HG03097 (cell line): ENCODE results near the gene RIT1.
"Not testable (repeated sequence)": the region's sequence is repeated elsewhere in the genome, so short reads cannot be mapped to it uniquely, and the experiment has no call there.

ENCODE experiments used
- ATAC-seq: cut with Tn5 transposase; IDR thresholded peaks from one replicate; pipeline ENCODE4 v1.9.1; 2021; ENCODE audit not compliant: unreplicated experiment, low FRiP score

RIT1 gene

GRCh38 chr1:155934097-155934935 is 23.2 kb upstream of the RIT1 start, which contains the start of gene KHDC4:
Gene KHDC4 (minus strand): TSS chr1:155934413. CDS start chr1:155934373, 40 bp downstream.
- ATAC-seq, result peak; percentile 90

GRCh38 chr1:155933591-155934096 is 22.5 kb upstream of the RIT1 start:
- ATAC-seq, result no peak

- ATAC-seq, result no peak
These were observed 21.3 kb upstream of the RIT1 start for GRCh38 chr1:155932487-155932886.

- no peak for ATAC-seq
These were observed 20.9 kb upstream of the RIT1 start for GRCh38 chr1:155932081-155932480.

GRCh38 chr1:155931332-155932038 is 20.3 kb upstream of the RIT1 start:
- no peak for ATAC-seq

GRCh38 chr1:155930725-155931124 is 19.6 kb upstream of the RIT1 start:
- not testable (repeated sequence) for ATAC-seq

GRCh38 chr1:155929057-155929456 is 17.9 kb upstream of the RIT1 start:
- ATAC-seq, result no peak

- no peak for ATAC-seq
These were observed 14.4 kb upstream of the RIT1 start for GRCh38 chr1:155925506-155925905.

- no peak for ATAC-seq
These were observed 9.6 kb upstream of the RIT1 start for GRCh38 chr1:155920717-155921116.

GRCh38 chr1:155919801-155920200 is 8.7 kb upstream of the RIT1 start:
- no peak for ATAC-seq

GRCh38 chr1:155918660-155919059 is 7.5 kb upstream of the RIT1 start:
- ATAC-seq, result no peak

- ATAC-seq, result no peak
These were observed 3.0 kb upstream of the RIT1 start for GRCh38 chr1:155913969-155914757.

- ATAC-seq, result no peak
These were observed 947 bp upstream of the RIT1 start for GRCh38 chr1:155912056-155912536.

- ATAC-seq, result no peak
These were observed 478 bp downstream of the RIT1 start for GRCh38 chr1:155910621-155911121.

GRCh38 chr1:155909894-155910293 is 1.3 kb downstream of the RIT1 start:
- no peak for ATAC-seq

GRCh38 chr1:155904261-155904660 is 6.9 kb downstream of the RIT1 start:
- no peak for ATAC-seq

- no peak for ATAC-seq
These were observed 11.0 kb downstream of the RIT1 start for GRCh38 chr1:155900161-155900560.

- no peak for ATAC-seq
These were observed 11.5 kb downstream of the RIT1 start for GRCh38 chr1:155899683-155900082.

GRCh38 chr1:155898888-155899287 is 12.3 kb downstream of the RIT1 start:
- no peak for ATAC-seq

GRCh38 chr1:155897746-155898145 is 13.4 kb downstream of the RIT1 start:
- ATAC-seq, result no peak
